GM10847 (cell line): Measurements from ENCODE around the gene GRB14.

Experiments used
- POLR2A ChIP-seq: IDR thresholded peaks from 2 replicates; pipeline ENCODE4 v1.6.1; 2011; ENCODE audit not compliant: insufficient read length; ENCODE audit errors: extremely low read depth

Gene GRB14

GRCh38 chr2:164538240-164538866, 82.9 kb downstream of the GRB14 start:
- no peak for TF ChIP-seq POLR2A

- TF ChIP-seq POLR2A, result no peak
Observed at GRCh38 chr2:164535280-164536025, 85.8 kb downstream of the GRB14 start.

GRCh38 chr2:164530464-164530863, 90.8 kb downstream of the GRB14 start:
- no peak for TF ChIP-seq POLR2A

GRCh38 chr2:164523726-164524125, 97.6 kb downstream of the GRB14 start:
- TF ChIP-seq POLR2A, result no peak

- TF ChIP-seq POLR2A, result no peak
Observed at GRCh38 chr2:164523009-164523408, 98.3 kb downstream of the GRB14 start.

- TF ChIP-seq POLR2A, result no peak
Observed at GRCh38 chr2:164522561-164522981, 98.7 kb downstream of the GRB14 start.

GRCh38 chr2:164515734-164516133, 105.5 kb downstream of the GRB14 start:
- no peak for TF ChIP-seq POLR2A

- no peak for TF ChIP-seq POLR2A
Observed at GRCh38 chr2:164515030-164515429, 106.3 kb downstream of the GRB14 start.

GRCh38 chr2:164514491-164514890, 106.8 kb downstream of the GRB14 start:
- TF ChIP-seq POLR2A, result no peak

GRCh38 chr2:164512871-164513270, 108.4 kb downstream of the GRB14 start:
- TF ChIP-seq POLR2A, result no peak

GRCh38 chr2:164511738-164512137, 109.5 kb downstream of the GRB14 start:
- no peak for TF ChIP-seq POLR2A

- no peak for TF ChIP-seq POLR2A
Observed at GRCh38 chr2:164510895-164511294, 110.4 kb downstream of the GRB14 start.

- TF ChIP-seq POLR2A, result no peak
Observed at GRCh38 chr2:164509137-164509877, 112.0 kb downstream of the GRB14 start.

GRCh38 chr2:164504253-164504652, 117.0 kb downstream of the GRB14 start:
- no peak for TF ChIP-seq POLR2A

GRCh38 chr2:164498836-164499235, 122.4 kb downstream of the GRB14 start:
- no peak for TF ChIP-seq POLR2A

- no peak for TF ChIP-seq POLR2A
Observed at GRCh38 chr2:164496881-164497280, 124.4 kb downstream of the GRB14 start.
